Sigmoid colon (tissue), 7 donors: ENCODE data around the gene WDR62. TPM values are rescaled to one million over a fixed set of nuclear protein-coding genes. Genes with fewer than 3 reads are reported as not detected.
A peak's percentile ranks its signal among the peaks of the same experiment; 100 is the strongest.

ENCODE experiments used
- DNase-seq: peaks from one replicate; pipeline ENCODE4 v3.0.0-alpha.2; 2019
- H3K27ac ChIP-seq, 4 donors: fragments of 200-600 bp; sonication (generic); one replicate each; pipeline ENCODE4 v1.5.1; 2016 to 2019; ENCODE audit warnings: mild to moderate bottlenecking in 1 of 4
- H3K27me3 ChIP-seq, 3 donors: fragments of 200-600 bp; sonication (generic); one replicate each; pipeline ENCODE4 v1.5.1; 2019; ENCODE audit warnings: mild to moderate bottlenecking in 1 of 3
- H3K36me3 ChIP-seq, 4 donors: fragments of 200-600 bp; sonication (generic); one replicate each; pipeline ENCODE4 v1.5.1; 2016 to 2019
- H3K4me1 ChIP-seq, 4 donors: fragments of 200-600 bp; sonication (generic); one replicate each; pipeline ENCODE4 v1.5.1; 2017 to 2019
- H3K4me3 ChIP-seq, 4 donors: fragments of 200-600 bp; sonication (generic); one replicate each; pipeline ENCODE4 v1.5.1; 2017 to 2019; ENCODE audit warnings: mild to moderate bottlenecking in 2 of 4, moderate library complexity in 1 of 4
- H3K9me3 ChIP-seq, 4 donors: fragments of 200-600 bp in 3 of 4; sonication (generic) in 3 of 4; one replicate each; pipeline versions ENCODE4 v1.5.1 to v1.6.1; 2013 to 2019
- EP300 ChIP-seq, 4 donors: sonication (generic); formaldehyde crosslinking; IDR thresholded peaks; one replicate each; pipeline ENCODE4 v1.6.1; 2017; ENCODE audit warnings: antibody characterized with exemption in 4 of 4
- POLR2A ChIP-seq, 2 donors: fragments of 450-650 bp; IDR thresholded peaks; one replicate each; pipeline ENCODE4 v1.6.1; 2016; ENCODE audit warnings: antibody characterized with exemption in 2 of 2, mild to moderate bottlenecking in 2 of 2, moderate library complexity in 2 of 2
- POLR2AphosphoS5 ChIP-seq, 4 donors: sonication (generic); formaldehyde crosslinking; IDR thresholded peaks; one replicate each; pipeline ENCODE4 v1.6.1; 2017; ENCODE audit warnings: antibody characterized with exemption in 4 of 4
- WGBS, 2 donors: extraction: QIAGEN DNeasy Blood & Tissue Kit; methylation state at CpG; one replicate each; pipeline ENCODE4 v1.1.7; 2013; 5-methylcytosine and 5-hydroxymethylcytosine counted together
- intact Hi-C: fragments of 100-400 bp; cut with DNase I; formaldehyde crosslinking; loops from one replicate; pipeline ENCODE4 v1.15.1; 2023
- polyA plus RNA-seq, 3 donors: library from polyadenylated mRNA; stranded (reverse); fragments of 200-250 nt; gene quantifications; one replicate each; pipeline ENCODE4 v1.2.3, GENCODE V29; 2013
- total RNA-seq, 4 donors: library from RNA; depleted of rRNA; stranded (reverse); fragments of >200 nt; gene quantifications; one replicate each; pipeline ENCODE4 v1.1.0, GENCODE V29; 2016
- TF ChIP-seq, protein P1 (sequence below), 4 experiments: fragments of 450-650 bp in 3 of 4; fragments of 200-600 bp in 1 of 4; IDR thresholded peaks; one replicate each; pipeline ENCODE4 v1.5.1; 2016 to 2019; ENCODE audit warnings: antibody characterized with exemption in 4 of 4, mild to moderate bottlenecking in 3 of 4, moderate library complexity in 2 of 4
- donor health status: healthy with polysubstance abuse.
- donor health status: Bipolar disorder and iron deficiency.
- donor health status: healthy.

The WDR62 gene
- total and polyA plus RNA-seq, 7 donors: under 0.01 to 6.8 (median 0.36) TPM

DNA sequence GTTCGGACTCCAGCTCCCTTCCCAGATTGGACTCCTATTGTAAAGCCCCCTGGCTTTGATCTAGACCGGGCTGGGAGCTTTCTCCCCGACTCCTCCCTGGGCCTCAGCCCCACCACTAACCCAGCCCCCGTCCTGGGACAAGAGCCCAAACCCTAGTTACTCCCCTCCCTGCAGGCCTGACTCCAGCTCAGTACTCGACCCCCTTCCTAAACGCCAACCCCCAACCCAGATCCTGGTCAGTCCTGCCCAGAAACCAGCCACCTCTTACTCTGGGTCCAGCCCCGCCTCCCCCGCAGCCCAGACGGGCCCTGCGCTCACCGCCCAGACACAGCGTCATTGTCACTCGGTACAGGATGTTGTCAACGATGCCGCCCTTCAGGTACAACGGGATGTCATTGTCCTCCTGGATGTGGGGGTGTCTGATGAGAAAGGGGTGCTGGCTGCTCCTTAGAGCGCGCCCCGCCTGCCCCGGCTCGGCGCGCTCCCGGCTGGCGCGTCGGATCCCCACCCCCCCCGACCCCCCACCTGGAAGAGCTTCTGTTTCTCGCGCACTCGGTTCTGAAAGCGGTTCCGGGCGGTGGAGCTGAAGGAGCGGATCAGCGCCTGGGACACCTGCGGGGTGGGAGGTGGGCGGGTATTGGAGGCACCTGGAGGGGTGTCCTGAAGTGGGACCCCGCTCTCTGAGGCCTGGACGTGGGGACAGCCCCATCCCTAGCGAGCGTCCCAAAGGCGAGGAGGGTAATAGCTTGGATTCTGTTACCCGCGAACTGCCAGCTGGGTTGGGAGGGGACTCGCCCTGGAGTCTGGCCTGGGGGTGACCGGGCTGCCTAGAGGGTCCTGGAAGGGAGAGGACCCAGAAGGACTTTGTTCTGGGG, 96.7 kb downstream of the WDR62 start:
- TF ChIP-seq POLR2AphosphoS5 (IDR thresholded peaks at IDR 0.05) (peak; percentile 70 to 77 (median 76)), POLR2A (IDR thresholded peaks at IDR 0.05) (no peak)
- peak overlapping the region; percentile 41 to 79 (median 58) for H3K4me3 ChIP-seq
- H3K4me1 ChIP-seq: peaks cover 0 to 31% (median 20%) of the 10 kb centered on the region in 4 donors
- intact Hi-C loops: loop anchor here (1.0 kb wide), 1 partner anchor 11 kb away; the partner anchor contains the start of gene CAPNS1
- H3K9me3 ChIP-seq: no peaks in the 10 kb centered on the region
- peak overlapping the region; percentile 91 to 99 (median 93) for H3K27ac ChIP-seq
- peak; percentile 83 for DNase-seq
- WGBS, 2 donors: 71 to 80% methylated on average over 47 of the region's 47 CpGs
- no peaks in the 10 kb centered on the region for H3K27me3 ChIP-seq
- peaks cover 11 to 43% (median 32%) of the 10 kb centered on the region in 4 donors for H3K36me3 ChIP-seq

DNA sequence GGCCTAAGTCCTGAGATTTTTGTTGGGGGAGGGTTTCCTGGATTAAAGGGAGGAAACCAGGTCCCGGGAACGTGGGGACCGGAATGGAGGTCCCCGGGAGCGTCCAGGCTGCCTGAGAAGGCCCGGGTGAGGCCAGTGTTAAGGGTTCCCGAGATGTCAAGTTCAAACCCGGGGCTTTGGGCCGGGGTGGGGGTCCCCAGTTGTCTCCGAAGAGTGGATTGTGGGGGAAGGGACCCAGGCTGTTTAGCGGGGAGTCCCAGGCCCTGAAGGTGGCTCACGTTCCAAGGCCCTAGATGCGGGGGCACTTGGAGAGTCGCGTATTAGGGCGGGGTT, 97.3 kb downstream of the WDR62 start:
- intact Hi-C loops: loop anchor here (1.0 kb wide), 1 partner anchor 12 kb away; the partner anchor contains the start of gene CAPNS1
- Histone ChIP-seq H3K4me1 (peaks cover 0 to 31% (median 20%) of the 10 kb centered on the region in 4 donors), H3K9me3 (no peaks in the 10 kb centered on the region), H3K36me3 (peaks cover 8 to 37% (median 26%) of the 10 kb centered on the region in 4 donors), H3K4me3 (peak overlapping the region; percentile 41 to 79 (median 58)), H3K27ac (peak overlapping the region; percentile 91 to 99 (median 93)), H3K27me3 (no peaks in the 10 kb centered on the region)
- no peak for TF ChIP-seq EP300 (IDR thresholded peaks at IDR 0.05)
- TF ChIP-seq POLR2A (IDR thresholded peaks at IDR 0.05): no peak
- no peak for TF ChIP-seq POLR2AphosphoS5 (IDR thresholded peaks at IDR 0.05)
- TF ChIP-seq, protein P1, sequence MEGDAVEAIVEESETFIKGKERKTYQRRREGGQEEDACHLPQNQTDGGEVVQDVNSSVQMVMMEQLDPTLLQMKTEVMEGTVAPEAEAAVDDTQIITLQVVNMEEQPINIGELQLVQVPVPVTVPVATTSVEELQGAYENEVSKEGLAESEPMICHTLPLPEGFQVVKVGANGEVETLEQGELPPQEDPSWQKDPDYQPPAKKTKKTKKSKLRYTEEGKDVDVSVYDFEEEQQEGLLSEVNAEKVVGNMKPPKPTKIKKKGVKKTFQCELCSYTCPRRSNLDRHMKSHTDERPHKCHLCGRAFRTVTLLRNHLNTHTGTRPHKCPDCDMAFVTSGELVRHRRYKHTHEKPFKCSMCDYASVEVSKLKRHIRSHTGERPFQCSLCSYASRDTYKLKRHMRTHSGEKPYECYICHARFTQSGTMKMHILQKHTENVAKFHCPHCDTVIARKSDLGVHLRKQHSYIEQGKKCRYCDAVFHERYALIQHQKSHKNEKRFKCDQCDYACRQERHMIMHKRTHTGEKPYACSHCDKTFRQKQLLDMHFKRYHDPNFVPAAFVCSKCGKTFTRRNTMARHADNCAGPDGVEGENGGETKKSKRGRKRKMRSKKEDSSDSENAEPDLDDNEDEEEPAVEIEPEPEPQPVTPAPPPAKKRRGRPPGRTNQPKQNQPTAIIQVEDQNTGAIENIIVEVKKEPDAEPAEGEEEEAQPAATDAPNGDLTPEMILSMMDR (IDR thresholded peaks at IDR 0.05): no peak
- 75 to 88% methylated on average over 16 of the region's 16 CpGs for WGBS, 2 donors
- DNase-seq: no peak

DNA sequence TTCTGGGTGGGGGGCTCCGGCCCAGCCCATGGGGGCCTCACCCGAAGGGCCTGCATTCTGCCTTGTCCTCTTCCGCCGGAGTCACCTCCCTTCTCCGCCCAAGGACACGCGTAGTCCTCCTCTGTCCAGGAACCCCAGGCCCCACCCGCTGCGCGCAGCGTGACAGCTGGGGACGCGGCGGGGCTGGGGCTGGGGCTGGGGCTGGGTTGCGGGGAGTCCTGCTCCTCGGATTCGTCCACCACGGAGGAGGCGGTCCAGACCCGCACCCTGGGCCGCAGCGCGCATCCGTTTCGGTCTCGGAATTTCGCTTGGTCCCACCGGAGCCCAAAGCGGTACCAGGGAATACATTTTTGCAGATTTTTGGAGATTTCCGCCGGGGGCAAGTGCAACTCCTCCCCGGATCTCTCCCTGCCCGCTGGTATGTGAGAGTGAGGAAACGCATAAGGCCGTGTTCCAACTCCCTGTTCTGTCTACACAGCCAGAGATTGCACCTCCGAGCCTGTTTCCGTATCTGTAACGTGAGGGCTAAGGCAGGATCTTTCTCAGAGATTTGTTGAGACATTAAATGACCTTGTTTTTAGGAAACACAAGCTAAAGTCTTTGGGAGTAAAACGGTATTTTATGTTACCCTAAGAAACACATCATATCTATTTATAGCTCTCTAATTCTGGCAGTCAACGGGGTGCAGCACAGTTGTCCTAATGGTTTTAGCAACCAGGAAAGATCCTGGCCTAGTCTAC, 97.8 kb downstream of the WDR62 start, which contains the start of gene COX7A1:
COX7A1 (minus strand) TSS at position 96 of the 740 bp plus-strand sequence; CDS start at position 56, 40 bp downstream.
- intact Hi-C loops: loop anchor here (1.0 kb wide), 1 partner anchor 12 kb away; the partner anchor contains the start of gene CAPNS1

DNA sequence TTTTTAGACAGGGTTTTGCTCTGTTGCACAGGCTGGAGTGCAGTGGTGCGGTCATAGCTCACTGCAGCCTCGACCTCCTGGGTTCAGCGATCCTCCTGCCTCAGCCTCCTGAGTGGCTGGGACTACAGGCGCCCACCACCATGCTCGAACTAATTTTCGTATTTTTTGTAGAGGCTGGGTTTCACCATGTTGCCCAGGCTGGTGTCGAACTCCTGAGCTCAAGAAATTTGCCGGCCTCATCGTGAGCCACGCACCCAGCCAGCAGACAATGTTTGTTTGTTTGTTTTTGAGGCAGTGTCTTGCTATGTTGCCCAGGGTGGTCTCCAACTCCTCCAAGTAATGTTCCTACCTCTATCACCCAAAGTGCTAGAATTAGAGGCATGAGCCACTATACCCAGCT, 98.4 kb downstream of the WDR62 start:
- Histone ChIP-seq H3K36me3 (peaks cover 0 to 26% (median 16%) of the 10 kb centered on the region in 4 donors), H3K9me3 (no peaks in the 10 kb centered on the region)
- WGBS, 2 donors: 96 to 97% methylated on average over 10 of the region's 10 CpGs

More for the DNA sequence above, 97.8 kb downstream of the WDR62 start, which contains the start of gene COX7A1:
- Histone ChIP-seq H3K27ac (peak within 1 kb of the TSS; percentile 91 to 99 (median 93)), H3K27me3 (no peaks in the 10 kb centered on the region), H3K4me3 (peak within 1 kb of the TSS; percentile 41 to 79 (median 58)), H3K9me3 (no peaks in the 10 kb centered on the region), H3K4me1 (peaks cover 0 to 31% (median 20%) of the 10 kb centered on the region in 4 donors), H3K36me3 (peaks cover 5 to 32% (median 21%) of the 10 kb centered on the region in 4 donors)
- WGBS, 2 donors: 57 to 83% methylated on average over 40 of the region's 40 CpGs
- TF ChIP-seq POLR2A (IDR thresholded peaks at IDR 0.05): peak in 1 of 2 donors; percentile 66
- no peak for TF ChIP-seq EP300 (IDR thresholded peaks at IDR 0.05)
- TF ChIP-seq POLR2AphosphoS5 (IDR thresholded peaks at IDR 0.05): peak; percentile 88 to 93 (median 92)
- TF ChIP-seq, protein P1 (IDR thresholded peaks at IDR 0.05): no peak
- peak; percentile 92 for DNase-seq

More for the DNA sequence above, 98.4 kb downstream of the WDR62 start:
- no peak for DNase-seq
- peak overlapping the region in 3 of 4 donors; percentile 51 to 79 (median 66) for H3K4me3 ChIP-seq
- intact Hi-C loops: no loop called here
- TF ChIP-seq, protein P1 (IDR thresholded peaks at IDR 0.05): no peak
- no peak for TF ChIP-seq EP300 (IDR thresholded peaks at IDR 0.05)
- TF ChIP-seq POLR2AphosphoS5 (IDR thresholded peaks at IDR 0.05): no peak
- TF ChIP-seq POLR2A (IDR thresholded peaks at IDR 0.05): no peak
- no peaks in the 10 kb centered on the region for H3K27me3 ChIP-seq
- H3K27ac ChIP-seq: peak overlapping the region; percentile 91 to 99 (median 93)
- peaks cover 0 to 31% (median 20%) of the 10 kb centered on the region in 4 donors for H3K4me1 ChIP-seq

Other genes with a start within 250 kb of the WDR62 start
- not detected for gene PRODH2, start 242.1 kb upstream of the WDR62 start, total RNA-seq
- gene PRODH2, start 242.1 kb upstream of the WDR62 start, polyA plus RNA-seq: not detected
- not detected for gene NPHS1, start 202.4 kb upstream of the WDR62 start, total RNA-seq
- under 1 TPM in 2 of 3 donors, not detected in 1; under 0.01 to 0.35 TPM for gene NPHS1, start 202.4 kb upstream of the WDR62 start, polyA plus RNA-seq
- gene KIRREL2, start 198.0 kb upstream of the WDR62 start, total RNA-seq: under 1 TPM in 1 of 4 donors, not detected in 3; 0.16 TPM
- under 1 TPM in 2 of 3 donors, not detected in 1; under 0.01 to 0.34 TPM for gene KIRREL2, start 198.0 kb upstream of the WDR62 start, polyA plus RNA-seq
- gene APLP1, start 186.3 kb upstream of the WDR62 start, total RNA-seq: 10 to 100 TPM in 1 of 4 donors, 1 to 10 TPM in 3; 3.6 to 11.3 (median 7.0) TPM
- 1 to 10 TPM in 1 of 3 donors, not detected in 2; 4.4 TPM for gene APLP1, start 186.3 kb upstream of the WDR62 start, polyA plus RNA-seq
- 1 to 10 TPM; 2.5 to 7.8 (median 6.6) TPM for gene NFKBID, start 154.4 kb upstream of the WDR62 start, total RNA-seq
- 1 to 10 TPM; 1.2 to 9.6 (median 4.4) TPM for gene NFKBID, start 154.4 kb upstream of the WDR62 start, polyA plus RNA-seq
- gene HCST, start 152.4 kb upstream of the WDR62 start, total RNA-seq: 1 to 10 TPM in 3 of 4 donors, not detected in 1; 3.5 to 5.8 (median 3.9) TPM
- 10 to 100 TPM in 2 of 3 donors, 1 to 10 TPM in 1; 2.4 to 36.1 (median 13.9) TPM for gene HCST, start 152.4 kb upstream of the WDR62 start, polyA plus RNA-seq
- gene TYROBP, start 146.6 kb upstream of the WDR62 start, total RNA-seq: 100 to 1,000 TPM in 3 of 4 donors, 10 to 100 TPM in 1; 71.5 to 172 (median 126) TPM
- 100 to 1,000 TPM in 2 of 3 donors, 10 to 100 TPM in 1; 95.8 to 211 (median 125) TPM for gene TYROBP, start 146.6 kb upstream of the WDR62 start, polyA plus RNA-seq
- 1 to 10 TPM; 4.6 to 7.2 (median 6.6) TPM for gene LRFN3, start 118.5 kb upstream of the WDR62 start, total RNA-seq
- 1 to 10 TPM; 5.3 to 9.7 (median 6.0) TPM for gene LRFN3, start 118.5 kb upstream of the WDR62 start, polyA plus RNA-seq
- gene SDHAF1, start 59.7 kb upstream of the WDR62 start, total RNA-seq: 100 to 1,000 TPM in 1 of 4 donors, 10 to 100 TPM in 3; 56.2 to 135 (median 68.9) TPM
- 10 to 100 TPM; 19.2 to 28.2 (median 24.0) TPM for gene SDHAF1, start 59.7 kb upstream of the WDR62 start, polyA plus RNA-seq
- gene SYNE4, start 46.1 kb upstream of the WDR62 start, total RNA-seq: under 1 TPM; 0.28 to 0.82 (median 0.76) TPM
- 1 to 10 TPM; 3.9 to 7.8 (median 6.0) TPM for gene SYNE4, start 46.1 kb upstream of the WDR62 start, polyA plus RNA-seq
- gene ALKBH6, start 40.7 kb upstream of the WDR62 start, total RNA-seq: 10 to 100 TPM; 19.9 to 31.7 (median 26.6) TPM
- 10 to 100 TPM; 12.0 to 24.4 (median 12.5) TPM for gene ALKBH6, start 40.7 kb upstream of the WDR62 start, polyA plus RNA-seq
- gene CLIP3, start 22.0 kb upstream of the WDR62 start, total RNA-seq: 10 to 100 TPM; 22.5 to 53.7 (median 28.3) TPM
- 1 to 10 TPM; 1.2 to 9.7 (median 6.0) TPM for gene CLIP3, start 22.0 kb upstream of the WDR62 start, polyA plus RNA-seq
- gene THAP8, start 612 bp upstream of the WDR62 start, total RNA-seq: 10 to 100 TPM; 12.6 to 23.9 (median 18.9) TPM
- gene THAP8, start 612 bp upstream of the WDR62 start, polyA plus RNA-seq: 1 to 10 TPM; 5.8 to 9.0 (median 6.5) TPM
- not detected for gene OVOL3, start 56.2 kb downstream of the WDR62 start, total RNA-seq
- gene OVOL3, start 56.2 kb downstream of the WDR62 start, polyA plus RNA-seq: not detected
- gene POLR2I, start 60.0 kb downstream of the WDR62 start, total RNA-seq: 100 to 1,000 TPM in 1 of 4 donors, 10 to 100 TPM in 3; 39.9 to 118 (median 83.5) TPM
- gene POLR2I, start 60.0 kb downstream of the WDR62 start, polyA plus RNA-seq: 10 to 100 TPM; 46.7 to 96.1 (median 52.0) TPM
- gene TBCB, start 60.6 kb downstream of the WDR62 start, total RNA-seq: 100 to 1,000 TPM; 109 to 162 (median 153) TPM
- 100 to 1,000 TPM; 117 to 133 (median 125) TPM for gene TBCB, start 60.6 kb downstream of the WDR62 start, polyA plus RNA-seq
- 100 to 1,000 TPM; 101 to 116 (median 104) TPM for gene CAPNS1, start 85.2 kb downstream of the WDR62 start, total RNA-seq
- 100 to 1,000 TPM; 656 to 938 (median 931) TPM for gene CAPNS1, start 85.2 kb downstream of the WDR62 start, polyA plus RNA-seq
- 10 to 100 TPM; 43.0 to 88.5 (median 72.4) TPM for gene COX7A1, start 97.5 kb downstream of the WDR62 start, total RNA-seq
- gene COX7A1, start 97.5 kb downstream of the WDR62 start, polyA plus RNA-seq: 10 to 100 TPM; 11.3 to 27.0 (median 11.4) TPM
- gene ZNF565, start 159.8 kb downstream of the WDR62 start, total RNA-seq: 1 to 10 TPM; 5.3 to 7.5 (median 6.8) TPM
- 1 to 10 TPM; 2.4 to 4.8 (median 2.5) TPM for gene ZNF565, start 159.8 kb downstream of the WDR62 start, polyA plus RNA-seq
- gene ZNF146, start 160.2 kb downstream of the WDR62 start, total RNA-seq: 10 to 100 TPM; 52.1 to 71.7 (median 57.5) TPM
- 10 to 100 TPM; 28.0 to 32.0 (median 30.0) TPM for gene ZNF146, start 160.2 kb downstream of the WDR62 start, polyA plus RNA-seq